Heart left ventricle (tissue), 13 donors: Measurements from ENCODE around the gene TCF23.

Experiments used
- POLR2A ChIP-seq, 2 donors: fragments of 450-650 bp; IDR thresholded peaks; one replicate each; pipeline ENCODE4 v1.6.1; 2017; ENCODE audit warnings: antibody characterized with exemption in 2 of 2, mild to moderate bottlenecking in 2 of 2, moderate library complexity in 2 of 2
- TF ChIP-seq, protein P1 (sequence below), 12 donors: fragments of 200-600 bp; sonication (generic) in 4 of 12; IDR thresholded peaks; one replicate each; pipeline versions ENCODE4 v1.5.0 to v1.8.0; 2018 to 2022; ENCODE audit warnings: antibody characterized with exemption in 12 of 12, mild to moderate bottlenecking in 5 of 12
- donor health status: ischemic (EF 13 %, LVEDD 7.1; RV severe dilation, severe dysfunction).
- donor health status: DM: no; HTN: yes; CAD: no.
- donor health status: DM: no; HTN: no; CAD: no.
- donor health status: ischemic (EF 25% LVEDD 6.9; RV normal size, moderate dysfunction).
- donor health status: ischemic (EF 25% LVEDD 5.7; RV mildly dilated, moderate dysfunction).
- donor health status: ischemic (EF 35%, LVEDD 5.7; RV mildly dilated, moderate dysfunction).
- donor health status: nonischemic (EF 11% LVEDD 7.7; RV severe dilation, severe dysfunction).
- donor health status: DM: yes; HTN: yes; CAD: no.
- donor health status: PGD.
- donor health status: ischemic (EF 29% LVEDD 5.4; RV normal size, mild dysfunction).
- donor health status: nonischemic (EF 23%, LVEDD 6.1; RV moderate dilation, normal function).

DNA sequence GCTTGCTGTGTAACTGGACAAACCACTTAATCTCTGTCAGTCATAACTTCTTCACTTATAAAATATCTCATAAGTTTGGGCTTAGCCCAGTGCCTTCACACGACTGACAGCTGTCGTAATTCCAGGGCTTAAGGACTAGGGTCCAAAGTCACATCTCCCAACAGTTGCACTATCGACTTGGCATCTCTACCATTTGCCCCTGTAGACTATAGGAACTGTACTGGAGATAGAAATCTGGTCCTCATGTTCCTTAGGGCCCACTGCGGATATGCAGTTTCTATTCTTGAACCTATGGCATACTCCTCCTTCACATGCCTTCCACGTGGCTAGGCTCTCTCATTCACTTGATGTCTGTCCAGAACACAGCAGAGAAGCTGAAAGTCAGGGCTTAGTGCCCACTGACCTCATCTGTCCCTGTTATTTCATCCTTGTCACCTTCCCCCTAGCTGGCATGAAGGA, 22.5 kb upstream of the TCF23 start:
- TF ChIP-seq, protein P1, sequence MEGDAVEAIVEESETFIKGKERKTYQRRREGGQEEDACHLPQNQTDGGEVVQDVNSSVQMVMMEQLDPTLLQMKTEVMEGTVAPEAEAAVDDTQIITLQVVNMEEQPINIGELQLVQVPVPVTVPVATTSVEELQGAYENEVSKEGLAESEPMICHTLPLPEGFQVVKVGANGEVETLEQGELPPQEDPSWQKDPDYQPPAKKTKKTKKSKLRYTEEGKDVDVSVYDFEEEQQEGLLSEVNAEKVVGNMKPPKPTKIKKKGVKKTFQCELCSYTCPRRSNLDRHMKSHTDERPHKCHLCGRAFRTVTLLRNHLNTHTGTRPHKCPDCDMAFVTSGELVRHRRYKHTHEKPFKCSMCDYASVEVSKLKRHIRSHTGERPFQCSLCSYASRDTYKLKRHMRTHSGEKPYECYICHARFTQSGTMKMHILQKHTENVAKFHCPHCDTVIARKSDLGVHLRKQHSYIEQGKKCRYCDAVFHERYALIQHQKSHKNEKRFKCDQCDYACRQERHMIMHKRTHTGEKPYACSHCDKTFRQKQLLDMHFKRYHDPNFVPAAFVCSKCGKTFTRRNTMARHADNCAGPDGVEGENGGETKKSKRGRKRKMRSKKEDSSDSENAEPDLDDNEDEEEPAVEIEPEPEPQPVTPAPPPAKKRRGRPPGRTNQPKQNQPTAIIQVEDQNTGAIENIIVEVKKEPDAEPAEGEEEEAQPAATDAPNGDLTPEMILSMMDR (IDR thresholded peaks at IDR 0.05) = no peak
- no peak for TF ChIP-seq POLR2A (IDR thresholded peaks at IDR 0.05)
